AG09309 (cell line): Measurements from ENCODE around the gene HPSE2.

ENCODE experiments used
- DNase-seq: peaks from one replicate; pipeline ENCODE4 v3.0.0-alpha.2; 2010; ENCODE audit warnings: low read depth
- H3K4me3 ChIP-seq: 2 replicates; pipeline ENCODE4 v1.5.1; 2011; ENCODE audit warnings: mild to moderate bottlenecking, low read depth, low read length, moderate library complexity; ENCODE audit not compliant: control insufficient read depth
- CTCF ChIP-seq: IDR thresholded peaks from 2 replicates; pipeline ENCODE4 v1.5.1; 2011; ENCODE audit warnings: mild to moderate bottlenecking, low read depth, low read length, inconsistent platforms; ENCODE audit not compliant: insufficient read depth, control insufficient read depth; ENCODE audit errors: missing control alignments

The HPSE2 gene

GRCh38 chr10:98474628-98475027 is 761.0 kb downstream of the HPSE2 start:
- no peak for TF ChIP-seq CTCF
- H3K4me3 ChIP-seq: no peak overlapping the region
- no peak for DNase-seq

GRCh38 chr10:98472196-98472595 is 763.5 kb downstream of the HPSE2 start:
- TF ChIP-seq CTCF: no peak
- DNase-seq: no peak
- H3K4me3 ChIP-seq: no peak overlapping the region

GRCh38 chr10:98470850-98471249 is 764.8 kb downstream of the HPSE2 start:
- no peak for TF ChIP-seq CTCF
- no peak for DNase-seq
- no peak overlapping the region for H3K4me3 ChIP-seq

GRCh38 chr10:98469001-98469931 is 766.4 kb downstream of the HPSE2 start:
- H3K4me3 ChIP-seq: no peak overlapping the region
- no peak for TF ChIP-seq CTCF
- no peak for DNase-seq

DNA sequence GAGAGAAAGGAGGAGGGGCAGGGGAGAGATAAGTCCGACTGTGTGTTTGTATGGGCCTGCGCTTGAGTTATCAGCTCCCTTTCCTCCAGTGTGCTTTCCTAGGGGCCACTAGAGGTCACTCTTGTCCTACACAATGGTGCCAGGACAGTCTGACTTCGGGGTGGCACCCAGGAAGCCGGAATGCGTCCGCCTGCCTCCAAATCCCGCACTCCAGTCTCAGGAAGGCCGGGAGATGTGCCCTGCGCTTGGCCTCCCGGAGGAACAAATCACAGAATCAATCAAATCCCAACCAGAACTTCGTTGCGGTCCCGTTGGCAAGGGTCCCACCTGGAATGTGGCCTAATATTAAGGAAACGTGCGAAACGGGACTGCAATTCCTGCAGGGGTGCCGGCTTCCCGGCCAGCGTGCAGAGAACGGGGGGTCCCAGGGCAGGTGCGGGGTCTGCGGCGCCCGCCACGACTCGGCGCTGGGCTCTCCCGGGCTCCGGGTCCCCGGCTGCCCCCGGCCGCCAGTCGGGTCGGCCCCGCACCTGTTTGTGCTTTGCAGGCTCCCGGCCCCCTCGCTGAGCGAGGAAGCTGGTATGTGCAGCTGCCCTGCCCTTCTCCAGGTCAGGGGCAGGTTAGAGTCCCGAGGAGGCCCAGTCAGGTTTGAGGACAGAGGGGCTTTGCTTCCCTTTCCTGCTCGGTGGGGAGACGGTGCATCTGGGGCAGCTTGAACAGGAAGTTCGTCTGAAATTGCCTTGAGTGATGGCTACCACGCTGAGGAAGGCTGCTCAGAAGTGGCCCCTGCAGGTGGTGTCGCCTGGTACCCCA is 767.9 kb downstream of the HPSE2 start:
- peak overlapping the region; percentile 41 for H3K4me3 ChIP-seq
- peak; percentile 92 for TF ChIP-seq CTCF
- peak; percentile 55 for DNase-seq

GRCh38 chr10:98466861-98467505 is 768.7 kb downstream of the HPSE2 start:
- H3K4me3 ChIP-seq: no peak overlapping the region
- no peak for TF ChIP-seq CTCF
- no peak for DNase-seq
